KOPT-K1 (cell line): ENCODE measurements around the gene NSUN6.

Experiments used
- H3K27ac ChIP-seq: fragments of 200-600 bp; sonication (generic); 2 replicates; pipeline ENCODE4 v1.5.1; 2016; ENCODE audit warnings: antibody characterized with exemption, mild to moderate bottlenecking, low read depth, low read length; ENCODE audit not compliant: poor library complexity, severe bottlenecking
- H3K36me3 ChIP-seq: fragments of 200-600 bp; sonication (generic); 2 replicates; pipeline ENCODE4 v1.5.1; 2017; ENCODE audit warnings: antibody characterized with exemption, mild to moderate bottlenecking, low read length, moderate library complexity; ENCODE audit not compliant: insufficient read depth
- H3K9me3 ChIP-seq: fragments of 200-600 bp; sonication (generic); 2 replicates; pipeline ENCODE4 v1.5.1; 2017; ENCODE audit warnings: antibody characterized with exemption, low read length, mild to moderate bottlenecking; ENCODE audit not compliant: insufficient read depth, poor library complexity, severe bottlenecking

NSUN6 gene

GRCh38 chr10:18666810-18667209, 15.4 kb upstream of the NSUN6 start:
- no peak overlapping the region for H3K27ac ChIP-seq
- peaks cover 56% of the 10 kb centered on the region for H3K36me3 ChIP-seq
- no peaks in the 10 kb centered on the region for H3K9me3 ChIP-seq

GRCh38 chr10:18665815-18666558, 14.6 kb upstream of the NSUN6 start:
- Histone ChIP-seq H3K36me3 (peaks cover 48% of the 10 kb centered on the region), H3K27ac (no peak overlapping the region), H3K9me3 (no peaks in the 10 kb centered on the region)

- H3K36me3 ChIP-seq, result peaks cover 37% of the 10 kb centered on the region
Observed at GRCh38 chr10:18664841-18665478, 13.6 kb upstream of the NSUN6 start.

GRCh38 chr10:18660816-18661431, 9.5 kb upstream of the NSUN6 start:
- Histone ChIP-seq H3K36me3 (peaks cover 5% of the 10 kb centered on the region), H3K27ac (no peak overlapping the region), H3K9me3 (no peaks in the 10 kb centered on the region)

More at GRCh38 chr10:18664841-18665478, 13.6 kb upstream of the NSUN6 start:
- H3K9me3 ChIP-seq, result no peaks in the 10 kb centered on the region
- no peak overlapping the region for H3K27ac ChIP-seq

GRCh38 chr10:18659819-18660535, 8.6 kb upstream of the NSUN6 start:
- Histone ChIP-seq H3K9me3 (no peaks in the 10 kb centered on the region), H3K36me3 (peaks cover 2% of the 10 kb centered on the region), H3K27ac (peak overlapping the region; percentile 91)

GRCh38 chr10:18659125-18659818, 7.9 kb upstream of the NSUN6 start, which contains the start of gene ARL5B:
Gene ARL5B, plus strand, starts transcription at chr10:18659431. Its CDS starts 207 bp downstream, at chr10:18659638.
- Histone ChIP-seq H3K9me3 (no peaks in the 10 kb centered on the region), H3K27ac (peak within 1 kb of the TSS; percentile 91), H3K36me3 (peaks cover 3% of the 10 kb centered on the region)

- Histone ChIP-seq H3K36me3 (peaks cover 7% of the 10 kb centered on the region), H3K9me3 (no peaks in the 10 kb centered on the region), H3K27ac (peak overlapping the region; percentile 91)
Observed at GRCh38 chr10:18658271-18659124, 7.1 kb upstream of the NSUN6 start.

GRCh38 chr10:18656724-18657123, 5.3 kb upstream of the NSUN6 start:
- no peaks in the 10 kb centered on the region for H3K9me3 ChIP-seq
- H3K27ac ChIP-seq, result no peak overlapping the region
- H3K36me3 ChIP-seq, result peaks cover 13% of the 10 kb centered on the region

GRCh38 chr10:18653112-18653511, 1.7 kb upstream of the NSUN6 start:
- Histone ChIP-seq H3K27ac (no peak overlapping the region), H3K9me3 (no peaks in the 10 kb centered on the region), H3K36me3 (peaks cover 13% of the 10 kb centered on the region)

- H3K27ac ChIP-seq, result peak overlapping the region; percentile 84
- H3K36me3 ChIP-seq, result peaks cover 36% of the 10 kb centered on the region
- H3K9me3 ChIP-seq, result no peaks in the 10 kb centered on the region
Observed at GRCh38 chr10:18650404-18650997, 886 bp downstream of the NSUN6 start.

- Histone ChIP-seq H3K27ac (peak overlapping the region; percentile 84), H3K9me3 (no peaks in the 10 kb centered on the region)
Observed at GRCh38 chr10:18649364-18649959, 1.9 kb downstream of the NSUN6 start.

GRCh38 chr10:18647945-18648344, 3.4 kb downstream of the NSUN6 start:
- H3K27ac ChIP-seq, result no peak overlapping the region
- H3K9me3 ChIP-seq, result no peaks in the 10 kb centered on the region
- H3K36me3 ChIP-seq, result peaks cover 31% of the 10 kb centered on the region

More at GRCh38 chr10:18649364-18649959, 1.9 kb downstream of the NSUN6 start:
- peaks cover 39% of the 10 kb centered on the region for H3K36me3 ChIP-seq

- Histone ChIP-seq H3K36me3 (peaks cover 28% of the 10 kb centered on the region), H3K9me3 (no peaks in the 10 kb centered on the region), H3K27ac (no peak overlapping the region)
Observed at GRCh38 chr10:18647151-18647550, 4.2 kb downstream of the NSUN6 start.
